Natural killer cell (primary cell): ENCODE data around the gene DNAH10. TPM values are rescaled to one million over a fixed set of nuclear protein-coding genes. Genes with fewer than 3 reads are reported as not detected.

ENCODE experiments used
- ATAC-seq, 3 donors: fragments of 150-1000 bp in 2 of 3; fragments of 200-7000 bp in 1 of 3; cut with Tn5 transposase; 1 replicate in 1 of 3; 2 replicates in 2 of 3; pipeline ENCODE4 v1.10.0; 2021; ENCODE audit warnings: mild to moderate bottlenecking in 2 of 3, moderate library complexity in 2 of 3
- DNase-seq, 2 donors: peaks; one replicate each; pipeline versions ENCODE4 v3.0.0 to v3.0.0-alpha.2; 2013 to 2021; ENCODE audit warnings: mixed read lengths in 1 of 2
- H3K27ac ChIP-seq: one replicate; pipeline ENCODE4 v1.5.1; 2013; ENCODE audit warnings: mild to moderate bottlenecking, low read length
- H3K27me3 ChIP-seq: one replicate; pipeline ENCODE4 v1.6.1; 2013; ENCODE audit warnings: low read length; ENCODE audit not compliant: control insufficient read depth, insufficient read depth
- H3K36me3 ChIP-seq: one replicate; pipeline ENCODE4 v1.6.1; 2013; ENCODE audit warnings: low read length; ENCODE audit not compliant: control insufficient read depth, insufficient read depth
- H3K4me1 ChIP-seq: one replicate; pipeline ENCODE4 v1.6.1; 2013; ENCODE audit warnings: low read length; ENCODE audit not compliant: control insufficient read depth, insufficient read depth
- H3K4me3 ChIP-seq: one replicate; pipeline ENCODE4 v1.5.1; 2013; ENCODE audit warnings: low read length
- H3K9me3 ChIP-seq: one replicate; pipeline ENCODE4 v1.6.1; 2013; ENCODE audit warnings: low read length; ENCODE audit not compliant: control insufficient read depth, insufficient read depth
- H3K27ac Mint-ChIP-seq, 2 donors: one replicate each; pipeline ENCODE4 v1.8.0; 2022; ENCODE audit warnings: mild to moderate bottlenecking in 2 of 2, mixed read lengths in 2 of 2, moderate library complexity in 1 of 2
- H3K27me3 Mint-ChIP-seq, 2 donors: one replicate each; pipeline ENCODE4 v1.8.0; 2022; ENCODE audit warnings: low read depth in 2 of 2, mixed read lengths in 2 of 2
- H3K36me3 Mint-ChIP-seq: one replicate; pipeline ENCODE4 v1.8.0; 2022; ENCODE audit warnings: mixed read lengths
- H3K4me1 Mint-ChIP-seq, 2 donors: one replicate each; pipeline ENCODE4 v1.8.0; 2022; ENCODE audit warnings: mixed read lengths in 2 of 2
- H3K4me3 Mint-ChIP-seq: one replicate; pipeline ENCODE4 v1.8.0; 2022; ENCODE audit warnings: mild to moderate bottlenecking, moderate library complexity, mixed read lengths
- H3K9me3 Mint-ChIP-seq, 2 donors: one replicate each; pipeline ENCODE4 v1.8.0; 2022; ENCODE audit warnings: mixed read lengths in 2 of 2
- WGBS: methylation state at CpG from one replicate; pipeline ENCODE4 v1.1.7; 2013; ENCODE audit warnings: missing lambda C conversion rate; ENCODE audit not compliant: insufficient coverage; 5-methylcytosine and 5-hydroxymethylcytosine counted together
- intact Hi-C: fragments of 100-400 bp; cut with micrococcal nuclease; formaldehyde crosslinking; loops from one replicate; pipeline ENCODE4 v1.14.2; 2022
- total RNA-seq, 4 donors: library from RNA; stranded (reverse); fragments of 120-200 nt in 1 of 4; gene quantifications; one replicate each; pipeline versions ENCODE4 v1.2.3 to v1.2.4, GENCODE V29; 2013 to 2022
- TF ChIP-seq, protein P1 (sequence below): fragments of 200-600 bp; IDR thresholded peaks from one replicate; pipeline ENCODE4 v1.8.0; 2022; ENCODE audit warnings: antibody characterized with exemption

Gene DNAH10
- total RNA-seq, 3 donors from 2014 or later (not counting 1 experiment from before 2014, with no cell fraction given) = 0.43 to 1.7 (median 0.94) TPM

DNA sequence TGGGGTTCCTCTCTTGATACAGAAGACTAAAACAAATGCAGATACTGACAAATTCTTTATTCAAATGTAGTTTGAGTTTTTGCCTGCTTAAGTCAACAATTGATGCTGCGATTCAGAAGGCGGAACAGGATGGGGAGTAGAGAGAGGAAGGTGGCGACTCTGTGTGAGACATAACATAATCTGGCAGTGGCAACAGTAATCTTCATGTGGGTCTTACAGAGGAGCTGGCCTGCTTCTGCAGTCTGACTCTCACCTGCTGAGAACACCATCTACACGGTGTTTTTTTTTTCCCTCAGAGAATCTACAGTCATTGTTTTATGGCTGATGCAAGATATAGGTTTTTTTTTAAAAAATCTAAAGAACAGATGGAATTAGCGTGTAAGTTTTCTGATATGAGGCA lies 200.4 kb downstream of the DNAH10 start:
- H3K9me3 ChIP-seq = no peaks in the 10 kb centered on the region
- no peak overlapping the region for H3K27ac ChIP-seq
- Mint-ChIP-seq H3K27ac (no peak overlapping the region), H3K4me3 (no peak overlapping the region), H3K9me3 (no peaks in the 10 kb centered on the region), H3K27me3 (no peaks in the 10 kb centered on the region), H3K4me1 (peaks cover 12 to 21% of the 10 kb centered on the region in 2 donors), H3K36me3 (no peaks in the 10 kb centered on the region)
- no peak overlapping the region for H3K4me3 ChIP-seq
- intact Hi-C loops = no loop called here
- DNase-seq = no peak
- TF ChIP-seq, protein P1, sequence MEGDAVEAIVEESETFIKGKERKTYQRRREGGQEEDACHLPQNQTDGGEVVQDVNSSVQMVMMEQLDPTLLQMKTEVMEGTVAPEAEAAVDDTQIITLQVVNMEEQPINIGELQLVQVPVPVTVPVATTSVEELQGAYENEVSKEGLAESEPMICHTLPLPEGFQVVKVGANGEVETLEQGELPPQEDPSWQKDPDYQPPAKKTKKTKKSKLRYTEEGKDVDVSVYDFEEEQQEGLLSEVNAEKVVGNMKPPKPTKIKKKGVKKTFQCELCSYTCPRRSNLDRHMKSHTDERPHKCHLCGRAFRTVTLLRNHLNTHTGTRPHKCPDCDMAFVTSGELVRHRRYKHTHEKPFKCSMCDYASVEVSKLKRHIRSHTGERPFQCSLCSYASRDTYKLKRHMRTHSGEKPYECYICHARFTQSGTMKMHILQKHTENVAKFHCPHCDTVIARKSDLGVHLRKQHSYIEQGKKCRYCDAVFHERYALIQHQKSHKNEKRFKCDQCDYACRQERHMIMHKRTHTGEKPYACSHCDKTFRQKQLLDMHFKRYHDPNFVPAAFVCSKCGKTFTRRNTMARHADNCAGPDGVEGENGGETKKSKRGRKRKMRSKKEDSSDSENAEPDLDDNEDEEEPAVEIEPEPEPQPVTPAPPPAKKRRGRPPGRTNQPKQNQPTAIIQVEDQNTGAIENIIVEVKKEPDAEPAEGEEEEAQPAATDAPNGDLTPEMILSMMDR = no peak
- no peaks in the 10 kb centered on the region for H3K27me3 ChIP-seq
- no peak for ATAC-seq
- H3K4me1 ChIP-seq = no peaks in the 10 kb centered on the region
- H3K36me3 ChIP-seq = no peaks in the 10 kb centered on the region
- 80% methylated on average over 5 of the region's 5 CpGs for WGBS

DNA sequence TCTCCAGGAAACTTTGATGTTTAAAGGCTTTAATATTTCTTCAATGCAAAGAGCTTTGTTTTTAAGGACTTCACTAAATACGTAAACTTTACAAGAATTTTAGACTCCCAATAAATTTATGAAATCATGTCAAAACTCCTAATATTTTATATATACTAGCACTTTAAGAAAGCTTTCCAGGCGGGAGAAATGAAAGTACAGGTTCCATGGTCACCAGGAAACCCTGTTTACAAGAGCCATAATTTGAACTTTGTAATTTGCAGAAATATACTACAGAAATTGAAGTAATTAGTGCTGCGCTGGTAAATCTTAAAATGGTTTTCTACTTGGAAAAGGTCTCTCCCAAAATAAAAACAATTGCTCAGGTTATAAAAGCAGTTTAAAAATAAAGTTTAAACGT lies 201.7 kb downstream of the DNAH10 start:
- peaks cover 12 to 22% of the 10 kb centered on the region in 2 donors for H3K4me1 Mint-ChIP-seq
- H3K9me3 ChIP-seq = no peaks in the 10 kb centered on the region
- no peak overlapping the region for H3K4me3 Mint-ChIP-seq
- 90% methylated on average over 2 of the region's 4 CpGs for WGBS
- no peak overlapping the region for H3K27ac ChIP-seq
- no peaks in the 10 kb centered on the region for H3K36me3 ChIP-seq
- no peaks in the 10 kb centered on the region for H3K27me3 ChIP-seq
- H3K4me1 ChIP-seq = no peaks in the 10 kb centered on the region
- no peak overlapping the region for H3K4me3 ChIP-seq
- no peaks in the 10 kb centered on the region for H3K27me3 Mint-ChIP-seq
- no peaks in the 10 kb centered on the region for H3K9me3 Mint-ChIP-seq
- TF ChIP-seq, protein P1 = no peak
- no peak for ATAC-seq
- no peak overlapping the region for H3K27ac Mint-ChIP-seq
- DNase-seq = no peak
- intact Hi-C loops = no loop called here
- H3K36me3 Mint-ChIP-seq = no peaks in the 10 kb centered on the region

DNA sequence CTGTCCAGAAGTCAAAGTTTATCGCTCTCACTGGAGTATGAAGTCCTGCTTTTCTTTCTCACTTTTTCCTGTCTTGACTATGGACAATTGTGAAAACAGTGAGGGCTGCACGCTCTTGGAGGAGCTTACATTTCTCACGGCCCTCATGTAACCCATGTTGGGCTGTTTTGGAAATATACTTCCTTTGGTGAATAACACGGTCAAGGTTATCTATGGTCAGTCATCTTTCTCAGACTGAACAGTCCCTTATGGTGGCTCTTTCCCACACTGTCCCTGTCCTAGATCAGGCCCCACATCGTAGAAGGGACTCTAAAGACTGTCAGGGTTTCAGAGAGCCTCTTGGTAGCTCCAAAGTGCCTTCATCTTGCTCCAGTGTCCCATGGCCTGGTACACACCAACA lies 203.3 kb downstream of the DNAH10 start:
- Histone ChIP-seq H3K9me3 (no peaks in the 10 kb centered on the region), H3K27me3 (no peaks in the 10 kb centered on the region), H3K36me3 (no peaks in the 10 kb centered on the region), H3K4me1 (no peaks in the 10 kb centered on the region), H3K27ac (no peak overlapping the region), H3K4me3 (no peak overlapping the region)
- Mint-ChIP-seq H3K27ac (no peak overlapping the region), H3K4me1 (peaks cover 21 to 34% of the 10 kb centered on the region in 2 donors), H3K4me3 (no peak overlapping the region), H3K36me3 (no peaks in the 10 kb centered on the region), H3K9me3 (no peaks in the 10 kb centered on the region), H3K27me3 (no peaks in the 10 kb centered on the region)
- TF ChIP-seq, protein P1 = no peak
- 77% methylated on average over 5 of the region's 5 CpGs for WGBS
- intact Hi-C loops = no loop called here
- no peak for DNase-seq
- no peak for ATAC-seq

DNA sequence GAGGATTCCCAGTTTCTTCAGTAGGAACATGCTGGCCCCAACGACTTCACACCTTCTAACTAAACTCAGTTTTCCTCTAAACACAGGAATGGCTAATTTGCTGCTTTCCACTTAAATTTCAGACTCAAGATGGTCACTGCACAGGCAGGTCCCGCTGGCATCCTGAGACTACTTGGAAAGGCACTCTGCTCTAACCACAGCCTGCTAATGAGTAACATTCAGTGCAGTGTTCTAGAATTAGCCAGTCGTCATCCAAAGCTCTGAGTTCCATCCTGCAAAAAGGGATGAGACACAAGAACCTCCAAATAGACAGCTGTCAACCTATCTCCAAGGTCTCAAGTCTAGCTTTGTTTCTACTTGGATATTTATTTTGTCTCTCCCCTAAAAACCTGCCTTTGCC lies 204.5 kb downstream of the DNAH10 start:
- TF ChIP-seq, protein P1 = no peak
- Mint-ChIP-seq H3K36me3 (no peaks in the 10 kb centered on the region), H3K27ac (no peak overlapping the region), H3K4me1 (peaks cover 27 to 35% of the 10 kb centered on the region in 2 donors), H3K27me3 (no peaks in the 10 kb centered on the region), H3K4me3 (no peak overlapping the region), H3K9me3 (no peaks in the 10 kb centered on the region)
- no peak overlapping the region for H3K4me3 ChIP-seq
- H3K4me1 ChIP-seq = peaks cover 2% of the 10 kb centered on the region
- DNase-seq (no peak), ATAC-seq (no peak)
- no peak overlapping the region for H3K27ac ChIP-seq
- intact Hi-C loops = no loop called here
- H3K9me3 ChIP-seq = no peaks in the 10 kb centered on the region
- WGBS = 92% methylated on average over 3 of the region's 3 CpGs
- H3K27me3 ChIP-seq = no peaks in the 10 kb centered on the region
- H3K36me3 ChIP-seq = no peaks in the 10 kb centered on the region
